Ishikawa (cell line): ENCODE data around the gene PPT1.

Experiments used
- EP300 ChIP-seq: IDR thresholded peaks from 2 replicates; pipeline ENCODE4 v1.6.1; 2012; ENCODE audit warnings: borderline replicate concordance
- FOXM1 ChIP-seq: IDR thresholded peaks from 2 replicates; pipeline ENCODE4 v1.6.1; 2012; ENCODE audit warnings: low read depth, borderline replicate concordance
- MAX ChIP-seq: IDR thresholded peaks from 2 replicates; pipeline ENCODE4 v1.6.1; 2012
- RAD21 ChIP-seq: IDR thresholded peaks from 2 replicates; pipeline ENCODE4 v1.6.1; 2012; ENCODE audit warnings: low read depth
- REST ChIP-seq: IDR thresholded peaks from 2 replicates; pipeline ENCODE4 v1.6.1; 2012; ENCODE audit warnings: low read depth, mild to moderate bottlenecking
- TAF1 ChIP-seq: IDR thresholded peaks from 2 replicates; pipeline ENCODE4 v1.6.1; 2012; ENCODE audit warnings: low read depth, mild to moderate bottlenecking
- TCF12 ChIP-seq: IDR thresholded peaks from 2 replicates; pipeline ENCODE4 v1.6.1; 2012; ENCODE audit warnings: low read depth
- USF1 ChIP-seq: IDR thresholded peaks from 2 replicates; pipeline ENCODE4 v1.6.1; 2012
- ZBTB7A ChIP-seq: IDR thresholded peaks from 2 replicates; pipeline ENCODE4 v1.6.1; 2012; ENCODE audit warnings: low read depth

DNA sequence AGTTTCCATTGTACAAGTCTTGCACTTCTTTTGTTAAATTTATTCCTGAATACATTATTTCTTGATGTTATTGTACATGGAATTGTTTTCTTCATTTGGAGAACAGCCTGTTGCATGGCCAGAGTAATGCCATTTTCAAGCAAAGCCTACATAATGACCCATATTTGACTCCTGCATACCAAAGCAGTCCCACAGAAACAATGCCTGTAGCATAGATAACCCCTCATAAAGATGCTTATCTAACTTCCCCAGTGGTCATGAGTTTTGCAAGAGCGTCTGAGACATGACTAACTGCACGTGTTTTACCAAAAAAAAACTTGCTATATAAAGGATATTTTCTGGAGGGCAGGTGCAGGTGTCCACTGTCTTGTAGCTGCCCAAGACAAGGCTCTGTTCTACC is 33.8 kb upstream of the PPT1 start:
- TF ChIP-seq FOXM1 (no peak), ZBTB7A (no peak), REST (no peak), RAD21 (no peak), MAX (no peak), TAF1 (no peak), EP300 (no peak), USF1 (no peak), TCF12 (no peak)
